ENCODE data around the gene FAM163A.
"Not testable (repeated sequence)": the region's sequence is repeated elsewhere in the genome, so short reads cannot be mapped to it uniquely, and the experiment has no call there.

Gene FAM163A

GRCh38 chr1:179831852-179832699 is 89.0 kb downstream of the FAM163A start:
- TF ChIP-seq GABPA (IDR thresholded peaks at IDR 0.05; ENCODE audit: low read depth) (no peak), REST (IDR thresholded peaks at IDR 0.05; ENCODE audit: insufficient replicate concordance, low read depth) (no peak), CTCF (IDR thresholded peaks at IDR 0.05; ENCODE audit: insufficient read depth, low read length) (no peak), POLR2AphosphoS5 (IDR thresholded peaks at IDR 0.05; ENCODE audit: low read depth) (no peak), SPI1 (IDR thresholded peaks at IDR 0.05; ENCODE audit: borderline replicate concordance, low read depth) (no peak)
- DNase-seq (ENCODE audit: low read depth in 1 of 2, low spot score in 1 of 2): no peak
- Histone ChIP-seq H3K4me3 (replicated peaks; ENCODE audit: insufficient read depth, low read length) (no peak overlapping the region), H3K27ac (replicated peaks) (no peak overlapping the region), H3K27me3 (ENCODE audit: insufficient read depth, poor library complexity, severe bottlenecking) (no peaks in the 10 kb centered on the region)

- not testable (repeated sequence) for H3K27ac ChIP-seq (replicated peaks); DNase-seq (ENCODE audit: low read depth in 1 of 2, low spot score in 1 of 2); H3K27me3 ChIP-seq (ENCODE audit: insufficient read depth, poor library complexity, severe bottlenecking); H3K4me3 ChIP-seq (replicated peaks; ENCODE audit: insufficient read depth, low read length)
Observed at GRCh38 chr1:179836686-179837445, 93.8 kb downstream of the FAM163A start.

- no peak for DNase-seq (ENCODE audit: low read depth in 1 of 2, low spot score in 1 of 2)
- Histone ChIP-seq H3K27ac (replicated peaks) (no peak overlapping the region), H3K27me3 (ENCODE audit: insufficient read depth, poor library complexity, severe bottlenecking) (no peaks in the 10 kb centered on the region), H3K4me3 (replicated peaks; ENCODE audit: insufficient read depth, low read length) (no peak overlapping the region)
- no peak for TF ChIP-seq CTCF (IDR thresholded peaks at IDR 0.05; ENCODE audit: insufficient read depth, low read length)
- no peak for TF ChIP-seq SPI1 (IDR thresholded peaks at IDR 0.05; ENCODE audit: borderline replicate concordance, low read depth)
- no peak for TF ChIP-seq GABPA (IDR thresholded peaks at IDR 0.05; ENCODE audit: low read depth)
- no peak for TF ChIP-seq POLR2AphosphoS5 (IDR thresholded peaks at IDR 0.05; ENCODE audit: low read depth)
- TF ChIP-seq REST (IDR thresholded peaks at IDR 0.05; ENCODE audit: insufficient replicate concordance, low read depth): no peak
Observed at GRCh38 chr1:179840107-179840506, 97.0 kb downstream of the FAM163A start.

GRCh38 chr1:179848233-179848632 is 105.1 kb downstream of the FAM163A start:
- Histone ChIP-seq H3K27ac (replicated peaks) (no peak overlapping the region), H3K27me3 (ENCODE audit: insufficient read depth, poor library complexity, severe bottlenecking) (no peaks in the 10 kb centered on the region), H3K4me3 (replicated peaks; ENCODE audit: insufficient read depth, low read length) (no peak overlapping the region)
- TF ChIP-seq CTCF (IDR thresholded peaks at IDR 0.05; ENCODE audit: insufficient read depth, low read length) (no peak), POLR2AphosphoS5 (IDR thresholded peaks at IDR 0.05; ENCODE audit: low read depth) (no peak), REST (IDR thresholded peaks at IDR 0.05; ENCODE audit: insufficient replicate concordance, low read depth) (no peak), GABPA (IDR thresholded peaks at IDR 0.05; ENCODE audit: low read depth) (no peak), SPI1 (IDR thresholded peaks at IDR 0.05; ENCODE audit: borderline replicate concordance, low read depth) (no peak)
- DNase-seq (ENCODE audit: low read depth in 1 of 2, low spot score in 1 of 2): no peak
